ENCODE measurements around the gene NXPE2.
"Not testable (repeated sequence)": the region's sequence is repeated elsewhere in the genome, so short reads cannot be mapped to it uniquely, and the experiment has no call there.

NXPE2 gene

GRCh38 chr11:114678125-114679036, at the start of gene NXPE2:
NXPE2 (plus strand) TSS chr11:114678527; CDS start chr11:114678576, 49 bp downstream.
- no peak for DNase-seq
- in situ Hi-C loops (cut with MboI; ENCODE audit: low pct_unique_long_range_greater_than_20kb, low sequenced_read_pairs), result no loop called here

GRCh38 chr11:114631445-114631965, 46.8 kb upstream of the NXPE2 start:
- DNase-seq, result peak; percentile 52
- in situ Hi-C loops (cut with MboI; ENCODE audit: low pct_unique_long_range_greater_than_20kb, low sequenced_read_pairs), result not testable (repeated sequence)

- in situ Hi-C loops (cut with MboI; ENCODE audit: low pct_unique_long_range_greater_than_20kb, low sequenced_read_pairs), result not testable (repeated sequence)
Observed at GRCh38 chr11:114639440-114639839, 38.9 kb upstream of the NXPE2 start.

GRCh38 chr11:114650661-114651060, 27.7 kb upstream of the NXPE2 start:
- no peak for DNase-seq
- in situ Hi-C loops (cut with MboI; ENCODE audit: low pct_unique_long_range_greater_than_20kb, low sequenced_read_pairs), result no loop called here

More at GRCh38 chr11:114639440-114639839, 38.9 kb upstream of the NXPE2 start:
- not testable (repeated sequence) for DNase-seq

GRCh38 chr11:114651145-114651718, 27.1 kb upstream of the NXPE2 start:
- in situ Hi-C loops (cut with MboI; ENCODE audit: low pct_unique_long_range_greater_than_20kb, low sequenced_read_pairs), result no loop called here
- DNase-seq, result peak; percentile 10

GRCh38 chr11:114653148-114653547, 25.2 kb upstream of the NXPE2 start:
- in situ Hi-C loops (cut with MboI; ENCODE audit: low pct_unique_long_range_greater_than_20kb, low sequenced_read_pairs), result no loop called here
- DNase-seq, result no peak

GRCh38 chr11:114664641-114665040, 13.7 kb upstream of the NXPE2 start:
- in situ Hi-C loops (cut with MboI; ENCODE audit: low pct_unique_long_range_greater_than_20kb, low sequenced_read_pairs), result no loop called here
- no peak for DNase-seq

GRCh38 chr11:114666760-114667159, 11.6 kb upstream of the NXPE2 start:
- in situ Hi-C loops (cut with MboI; ENCODE audit: low pct_unique_long_range_greater_than_20kb, low sequenced_read_pairs), result no loop called here
- DNase-seq, result no peak

- no peak for DNase-seq
- in situ Hi-C loops (cut with MboI; ENCODE audit: low pct_unique_long_range_greater_than_20kb, low sequenced_read_pairs), result no loop called here
Observed at GRCh38 chr11:114668109-114668508, 10.2 kb upstream of the NXPE2 start.

GRCh38 chr11:114673661-114674060, 4.7 kb upstream of the NXPE2 start:
- DNase-seq, result no peak
- in situ Hi-C loops (cut with MboI; ENCODE audit: low pct_unique_long_range_greater_than_20kb, low sequenced_read_pairs), result no loop called here

- no peak for DNase-seq
- in situ Hi-C loops (cut with MboI; ENCODE audit: low pct_unique_long_range_greater_than_20kb, low sequenced_read_pairs), result no loop called here
Observed at GRCh38 chr11:114679505-114679904, 1.2 kb downstream of the NXPE2 start.

GRCh38 chr11:114683007-114683406, 4.7 kb downstream of the NXPE2 start:
- in situ Hi-C loops (cut with MboI; ENCODE audit: low pct_unique_long_range_greater_than_20kb, low sequenced_read_pairs), result no loop called here
- DNase-seq, result no peak

- in situ Hi-C loops (cut with MboI; ENCODE audit: low pct_unique_long_range_greater_than_20kb, low sequenced_read_pairs), result no loop called here
- DNase-seq, result no peak
Observed at GRCh38 chr11:114684636-114685035, 6.3 kb downstream of the NXPE2 start.

- DNase-seq, result no peak
- in situ Hi-C loops (cut with MboI; ENCODE audit: low pct_unique_long_range_greater_than_20kb, low sequenced_read_pairs), result no loop called here
Observed at GRCh38 chr11:114685097-114685496, 6.8 kb downstream of the NXPE2 start.

- in situ Hi-C loops (cut with MboI; ENCODE audit: low pct_unique_long_range_greater_than_20kb, low sequenced_read_pairs), result no loop called here
- DNase-seq, result no peak
Observed at GRCh38 chr11:114705280-114706024, 27.1 kb downstream of the NXPE2 start.

GRCh38 chr11:114709960-114710359, 31.6 kb downstream of the NXPE2 start:
- in situ Hi-C loops (cut with MboI; ENCODE audit: low pct_unique_long_range_greater_than_20kb, low sequenced_read_pairs), result no loop called here

GRCh38 chr11:114713756-114714155, 35.4 kb downstream of the NXPE2 start:
- in situ Hi-C loops (cut with MboI; ENCODE audit: low pct_unique_long_range_greater_than_20kb, low sequenced_read_pairs), result no loop called here
- no peak for DNase-seq

More at GRCh38 chr11:114709960-114710359, 31.6 kb downstream of the NXPE2 start:
- DNase-seq, result no peak

GRCh38 chr11:114719562-114719961, 41.2 kb downstream of the NXPE2 start:
- in situ Hi-C loops (cut with MboI; ENCODE audit: low pct_unique_long_range_greater_than_20kb, low sequenced_read_pairs), result no loop called here
- DNase-seq, result no peak

- in situ Hi-C loops (cut with MboI; ENCODE audit: low pct_unique_long_range_greater_than_20kb, low sequenced_read_pairs), result no loop called here
- DNase-seq, result no peak
Observed at GRCh38 chr11:114724916-114725524, 46.7 kb downstream of the NXPE2 start.
